ENCODE data around the gene SYNJ1.

DNA sequence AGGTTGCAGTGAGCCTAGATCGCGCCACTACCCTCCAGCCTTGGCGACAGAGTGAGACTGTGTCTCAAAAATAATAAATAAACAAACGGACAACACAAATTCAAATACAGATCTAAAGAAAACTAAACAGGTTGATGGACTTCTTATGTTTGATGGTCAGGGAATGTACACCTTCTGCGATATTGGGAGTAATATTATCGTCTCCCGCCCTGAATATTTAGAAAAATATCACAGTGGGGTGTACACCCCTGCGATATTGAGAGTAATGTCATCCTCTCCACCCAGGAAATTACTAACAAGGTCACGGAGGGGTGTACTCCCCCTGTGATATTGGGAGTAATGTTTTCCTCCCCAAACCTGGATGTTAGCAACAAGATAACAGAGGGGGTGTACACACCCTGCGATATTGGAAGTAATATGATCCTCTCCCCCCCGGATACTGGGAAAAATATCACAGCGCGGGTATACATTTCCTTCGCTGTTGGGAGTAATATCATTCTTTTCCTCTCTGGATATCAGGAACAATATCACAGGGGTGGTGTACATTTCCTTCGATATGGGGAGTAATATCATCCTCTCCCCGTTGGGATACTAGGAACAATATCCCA, 114.3 kb downstream of the SYNJ1 start:
- TF ChIP-seq POLR2A (IDR thresholded peaks at IDR 0.05): no peak
- TF ChIP-seq, protein P1, sequence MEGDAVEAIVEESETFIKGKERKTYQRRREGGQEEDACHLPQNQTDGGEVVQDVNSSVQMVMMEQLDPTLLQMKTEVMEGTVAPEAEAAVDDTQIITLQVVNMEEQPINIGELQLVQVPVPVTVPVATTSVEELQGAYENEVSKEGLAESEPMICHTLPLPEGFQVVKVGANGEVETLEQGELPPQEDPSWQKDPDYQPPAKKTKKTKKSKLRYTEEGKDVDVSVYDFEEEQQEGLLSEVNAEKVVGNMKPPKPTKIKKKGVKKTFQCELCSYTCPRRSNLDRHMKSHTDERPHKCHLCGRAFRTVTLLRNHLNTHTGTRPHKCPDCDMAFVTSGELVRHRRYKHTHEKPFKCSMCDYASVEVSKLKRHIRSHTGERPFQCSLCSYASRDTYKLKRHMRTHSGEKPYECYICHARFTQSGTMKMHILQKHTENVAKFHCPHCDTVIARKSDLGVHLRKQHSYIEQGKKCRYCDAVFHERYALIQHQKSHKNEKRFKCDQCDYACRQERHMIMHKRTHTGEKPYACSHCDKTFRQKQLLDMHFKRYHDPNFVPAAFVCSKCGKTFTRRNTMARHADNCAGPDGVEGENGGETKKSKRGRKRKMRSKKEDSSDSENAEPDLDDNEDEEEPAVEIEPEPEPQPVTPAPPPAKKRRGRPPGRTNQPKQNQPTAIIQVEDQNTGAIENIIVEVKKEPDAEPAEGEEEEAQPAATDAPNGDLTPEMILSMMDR (IDR thresholded peaks at IDR 0.05): no peak

All from tibial nerve (tissue), 3 donors.